Upper lobe of right lung (tissue), 1 donor: ENCODE measurements around the gene ZNF530. TPM values are rescaled to one million over a fixed set of nuclear protein-coding genes. Genes with fewer than 3 reads are reported as not detected.

Experiments
- ATAC-seq: fragments of 200-7000 bp; cut with Tn5 transposase; one replicate; pipeline ENCODE4 v1.9.1; 2020; ENCODE audit warnings: mild to moderate bottlenecking, moderate library complexity
- DNase-seq: peaks from one replicate; pipeline ENCODE4 v3.0.0-alpha.2; 2020
- H3K27ac ChIP-seq: fragments of 200-600 bp; one replicate; pipeline ENCODE4 v1.8.0; 2022
- H3K27me3 ChIP-seq: fragments of 200-600 bp; one replicate; pipeline ENCODE4 v1.8.0; 2022; ENCODE audit warnings: mild to moderate bottlenecking
- H3K36me3 ChIP-seq: fragments of 200-600 bp; one replicate; pipeline ENCODE4 v1.8.0; 2022
- H3K4me1 ChIP-seq: fragments of 200-600 bp; one replicate; pipeline ENCODE4 v1.8.0; 2022
- H3K4me3 ChIP-seq: fragments of 200-600 bp; one replicate; pipeline ENCODE4 v1.8.0; 2022; ENCODE audit warnings: mild to moderate bottlenecking
- H3K9me3 ChIP-seq: fragments of 200-600 bp; one replicate; pipeline ENCODE4 v1.8.0; 2022
- CTCF ChIP-seq: fragments of 200-600 bp; IDR thresholded peaks from one replicate; pipeline ENCODE4 v1.8.0; 2022; ENCODE audit warnings: antibody characterized with exemption
- intact Hi-C: fragments of 100-400 bp; cut with DNase I; formaldehyde crosslinking; loops from one replicate; pipeline ENCODE4 v1.11.0; 2022
- total RNA-seq: library from RNA; stranded (reverse); fragmentation: NEBNext Ultra II Directional; extraction: Animal tissue kit (Norgen Biotek cat#: 25700); gene quantifications from one replicate; pipeline ENCODE4 v1.2.1, GENCODE V29; 2021
- donor health status: DM: no; HTN: yes; CAD: no; lungs with severe emphysema.

The ZNF530 gene
- total RNA-seq, 1 donor from 2014 or later = 2.9 TPM

GRCh38 chr19:57637379-57637778 is 37.7 kb downstream of the ZNF530 start:
- no peak for TF ChIP-seq CTCF
- Histone ChIP-seq H3K4me1 (peaks cover 11% of the 10 kb centered on the region), H3K27me3 (no peaks in the 10 kb centered on the region), H3K9me3 (peaks cover 61% of the 10 kb centered on the region), H3K36me3 (peaks cover 43% of the 10 kb centered on the region), H3K27ac (no peak overlapping the region), H3K4me3 (no peak overlapping the region)
- no peak for DNase-seq
- intact Hi-C loops = no loop called here
- ATAC-seq = no peak

GRCh38 chr19:57641715-57642234 is 42.1 kb downstream of the ZNF530 start:
- Histone ChIP-seq H3K27ac (no peak overlapping the region), H3K27me3 (no peaks in the 10 kb centered on the region), H3K4me1 (no peaks in the 10 kb centered on the region), H3K4me3 (no peak overlapping the region), H3K9me3 (peaks cover 69% of the 10 kb centered on the region), H3K36me3 (peaks cover 36% of the 10 kb centered on the region)
- TF ChIP-seq CTCF = no peak
- intact Hi-C loops = no loop called here
- DNase-seq (no peak), ATAC-seq (no peak)

GRCh38 chr19:57642396-57643046 is 42.8 kb downstream of the ZNF530 start:
- intact Hi-C loops = no loop called here
- Histone ChIP-seq H3K27ac (no peak overlapping the region), H3K4me1 (no peaks in the 10 kb centered on the region), H3K9me3 (peaks cover 62% of the 10 kb centered on the region), H3K36me3 (peaks cover 36% of the 10 kb centered on the region), H3K27me3 (no peaks in the 10 kb centered on the region), H3K4me3 (no peak overlapping the region)
- no peak for TF ChIP-seq CTCF
- no peak for DNase-seq
- no peak for ATAC-seq

- no peaks in the 10 kb centered on the region for H3K4me1 ChIP-seq
- no peak overlapping the region for H3K4me3 ChIP-seq
- no peak overlapping the region for H3K27ac ChIP-seq
- H3K36me3 ChIP-seq = peaks cover 35% of the 10 kb centered on the region
- peaks cover 50% of the 10 kb centered on the region for H3K9me3 ChIP-seq
- ATAC-seq (no peak), DNase-seq (no peak)
- intact Hi-C loops = no loop called here
- no peak for TF ChIP-seq CTCF
- no peaks in the 10 kb centered on the region for H3K27me3 ChIP-seq
Observed at GRCh38 chr19:57643734-57644133, 44.0 kb downstream of the ZNF530 start.

DNA sequence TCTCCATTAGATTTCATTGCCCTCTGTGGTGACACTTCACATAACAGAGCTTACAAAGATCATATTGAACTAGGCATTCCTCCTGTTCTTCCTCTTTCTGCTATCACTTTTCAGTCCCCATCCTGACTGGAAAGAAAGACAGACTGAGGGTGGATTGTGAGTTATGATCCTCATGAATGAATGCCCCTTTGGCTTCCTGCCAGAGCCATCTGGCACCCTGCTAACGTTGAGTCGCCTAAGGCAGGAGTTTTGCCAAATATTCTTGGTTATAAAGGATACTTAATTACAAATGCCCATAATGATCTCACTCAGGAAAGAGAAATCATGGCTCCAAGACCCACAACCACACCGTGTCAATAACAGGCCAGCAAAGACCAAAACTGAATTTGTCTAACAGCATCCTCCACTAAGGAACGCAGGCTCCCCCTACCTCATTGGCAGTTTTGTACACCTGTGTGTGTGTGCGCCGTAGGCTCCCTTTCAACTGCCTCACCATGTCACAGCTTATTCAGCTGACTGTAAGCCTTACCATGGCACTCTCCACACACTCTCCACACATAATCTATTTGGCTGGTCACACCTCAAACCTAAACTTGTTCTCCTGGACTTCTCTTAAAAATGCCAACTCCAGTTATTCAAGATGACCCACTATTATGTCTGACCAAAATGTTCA is 48.8 kb downstream of the ZNF530 start:
- Histone ChIP-seq H3K4me1 (no peaks in the 10 kb centered on the region), H3K27me3 (no peaks in the 10 kb centered on the region), H3K27ac (no peak overlapping the region), H3K36me3 (no peaks in the 10 kb centered on the region), H3K9me3 (peaks cover 6% of the 10 kb centered on the region), H3K4me3 (no peak overlapping the region)
- intact Hi-C loops = no loop called here
- DNase-seq (no peak), ATAC-seq (no peak)
- TF ChIP-seq CTCF = no peak
